Panc1 (cell line): Measurements from ENCODE around the gene ICOSLG. TPM values are rescaled to one million over a fixed set of nuclear protein-coding genes. Genes with fewer than 3 reads are reported as not detected.

Experiments
- ATAC-seq: fragments of 200-7000 bp; cut with Tn5 transposase; 2 replicates; pipeline ENCODE4 v1.9.1; 2020; ENCODE audit warnings: mild to moderate bottlenecking, moderate library complexity
- BruUV-seq: library from RNA; stranded (reverse); fragments of 400-500 nt; replicated peaks from 2 replicates; lab custom pipeline; 2021; lab: Mats Ljungman, UMichigan
- CTCF ChIA-PET: fragments of 300-600 bp; sonication (Branson Sonifier 250); formaldehyde crosslinking; loops from one replicate; lab custom pipeline; 2022; ENCODE audit warnings: antibody characterized with exemption; lab: Charles Lee
- POLR2A ChIA-PET: fragments of 300-600 bp; sonication (Branson Sonifier 250); formaldehyde crosslinking; loops from one replicate; lab custom pipeline; 2022; ENCODE audit warnings: antibody characterized with exemption; lab: Charles Lee
- DNase-seq: peaks from one replicate; pipeline ENCODE4 v3.0.0-alpha.2; 2010; ENCODE audit warnings: low read depth, low spot score
- H3K27ac ChIP-seq: 2 replicates; pipeline ENCODE4 v1.5.1; 2011; ENCODE audit warnings: mild to moderate bottlenecking, low read length, inconsistent platforms
- H3K27me3 ChIP-seq: fragments of 200-500 bp; sonication (Bioruptor generic); 2 replicates; pipeline ENCODE4 v1.6.0; 2014; ENCODE audit warnings: low read length, inconsistent platforms; ENCODE audit not compliant: control insufficient read depth, insufficient read depth
- H3K36me3 ChIP-seq: fragments of 200-500 bp; sonication (Bioruptor generic); 2 replicates; pipeline ENCODE4 v1.5.1; 2014; ENCODE audit warnings: inconsistent platforms, mild to moderate bottlenecking, low read length, moderate library complexity; ENCODE audit not compliant: control insufficient read depth, insufficient read depth
- H3K4me1 ChIP-seq: 2 replicates; pipeline ENCODE4 v1.5.1; 2011; ENCODE audit warnings: inconsistent platforms, mild to moderate bottlenecking, low read length, moderate library complexity; ENCODE audit not compliant: control insufficient read depth, insufficient read depth
- H3K4me3 ChIP-seq, 2 experiments: 2 replicates each; pipeline ENCODE4 v1.5.1; 2011 to 2012; ENCODE audit warnings: low read depth in 2 of 2, low read length in 2 of 2, mild to moderate bottlenecking in 2 of 2, inconsistent platforms in 1 of 2, moderate library complexity in 1 of 2
- H3K9me3 ChIP-seq: fragments of 200-500 bp; sonication (Bioruptor generic); 2 replicates; pipeline ENCODE4 v1.5.1; 2014; ENCODE audit warnings: low read depth, mild to moderate bottlenecking, inconsistent platforms, low read length, moderate library complexity; ENCODE audit not compliant: control insufficient read depth, insufficient read depth
- POLR2AphosphoS5 ChIP-seq: IDR thresholded peaks from 2 replicates; pipeline ENCODE4 v1.6.1; 2012; ENCODE audit warnings: mild to moderate bottlenecking, low read depth, low read length, moderate library complexity
- TCF7L2 ChIP-seq: IDR thresholded peaks from 2 replicates; pipeline ENCODE4 v1.6.1; 2011; ENCODE audit warnings: mild to moderate bottlenecking, low read depth, low read length, inconsistent platforms
- in situ Hi-C: cut with HindIII; loops from 2 replicates; pipeline ENCODE4 v1.10.0; 2016; ENCODE audit warnings: low sequenced_read_pairs, low pct_unique_long_range_greater_than_20kb
- intact Hi-C: fragments of 100-400 bp; cut with micrococcal nuclease; formaldehyde crosslinking; loops from one replicate; pipeline ENCODE4 v1.10.0; 2022; ENCODE audit not compliant: unreplicated experiment
- total RNA-seq: library from RNA; stranded (reverse); gene quantifications from one replicate; pipeline ENCODE4 v1.2.1, GENCODE V29; 2021; ENCODE audit not compliant: unreplicated experiment
- TF ChIP-seq, protein P1 (sequence below): fragments of 450-650 bp; IDR thresholded peaks from 2 replicates; pipeline ENCODE4 v1.5.1; 2017; ENCODE audit warnings: mild to moderate bottlenecking
- TF ChIP-seq, protein P2 (sequence below), 2 experiments: IDR thresholded peaks; 2 replicates each; pipeline ENCODE4 v1.6.1; 2011 to 2012; ENCODE audit warnings: low read depth in 2 of 2, control low read depth in 1 of 2, low read length in 1 of 2, mild to moderate bottlenecking in 1 of 2, moderate library complexity in 1 of 2; ENCODE audit not compliant: insufficient read depth in 1 of 2

Gene ICOSLG
- total RNA-seq, 1 experiment from 2014 or later: 5.5 TPM

DNA sequence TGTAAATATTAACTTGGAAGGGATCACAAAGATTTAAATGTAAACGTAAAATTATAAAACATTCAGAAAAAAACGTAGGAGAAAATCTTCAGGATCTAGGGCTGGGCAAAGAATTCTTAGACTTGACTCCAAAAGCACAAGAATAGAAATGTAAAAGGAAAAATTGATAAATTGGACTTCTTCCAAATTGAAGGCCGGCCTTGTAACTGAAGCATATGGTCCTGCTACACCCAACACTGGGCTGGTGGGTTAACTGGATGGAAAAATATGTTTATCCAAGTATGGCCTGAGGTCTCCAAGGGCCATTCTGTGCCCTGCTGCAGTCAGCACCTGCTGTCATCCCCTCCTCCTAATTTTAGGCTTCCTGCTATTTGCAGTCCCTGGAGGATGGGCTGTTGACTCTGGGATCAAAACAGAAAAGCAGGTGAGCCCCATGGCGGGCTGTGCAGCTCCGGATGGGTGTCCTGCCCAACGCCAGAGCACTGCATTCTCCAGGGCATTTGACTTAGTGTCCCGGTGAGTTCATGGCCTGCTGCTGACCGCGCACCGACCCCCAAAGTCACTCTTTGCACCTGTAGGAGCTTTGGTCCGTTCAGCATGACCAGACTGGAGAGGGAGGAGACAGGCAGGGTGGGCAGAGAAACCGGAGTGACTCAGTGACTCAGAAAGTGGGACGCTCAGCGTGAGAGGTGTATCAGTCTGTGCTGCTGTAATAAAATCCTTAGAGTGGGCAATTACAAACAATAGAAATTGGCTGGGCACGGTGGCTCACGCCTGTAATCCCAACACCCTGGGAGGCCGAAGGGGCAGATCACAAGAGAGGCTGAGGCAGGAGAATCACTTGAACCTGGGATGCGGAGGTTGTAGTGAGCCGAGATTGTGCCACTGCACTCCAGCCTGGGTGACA lies 38.9 kb upstream of the ICOSLG start (continued):
- TF ChIP-seq POLR2AphosphoS5: no peak

DNA sequence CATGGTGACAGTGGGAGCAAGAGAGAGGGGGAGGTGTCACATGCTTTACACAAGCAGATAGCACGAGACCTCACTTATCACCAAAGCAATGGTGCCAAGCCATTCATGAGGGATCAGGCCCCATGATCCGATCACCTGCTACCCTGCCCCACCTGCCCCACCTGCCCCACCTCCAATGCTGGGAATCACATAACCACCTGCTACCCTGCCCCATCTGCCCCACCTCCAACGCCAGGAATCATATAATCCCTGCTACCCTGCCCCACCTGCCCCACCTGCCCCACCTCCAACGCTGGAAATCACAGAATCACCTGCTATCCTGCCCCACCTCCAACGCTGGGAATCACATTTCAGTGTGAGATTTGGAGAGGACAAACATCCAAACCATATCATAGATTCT lies 34.3 kb upstream of the ICOSLG start:
- in situ Hi-C loops (no loop called here), intact Hi-C loops (no loop called here)
- Histone ChIP-seq H3K4me1 (no peaks in the 10 kb centered on the region), H3K4me3 (no peak overlapping the region), H3K27me3 (no peaks in the 10 kb centered on the region), H3K27ac (no peak overlapping the region), H3K9me3 (no peaks in the 10 kb centered on the region), H3K36me3 (no peaks in the 10 kb centered on the region)
- TF ChIP-seq TCF7L2 (no peak), POLR2AphosphoS5 (no peak)
- TF ChIP-seq, protein P1, sequence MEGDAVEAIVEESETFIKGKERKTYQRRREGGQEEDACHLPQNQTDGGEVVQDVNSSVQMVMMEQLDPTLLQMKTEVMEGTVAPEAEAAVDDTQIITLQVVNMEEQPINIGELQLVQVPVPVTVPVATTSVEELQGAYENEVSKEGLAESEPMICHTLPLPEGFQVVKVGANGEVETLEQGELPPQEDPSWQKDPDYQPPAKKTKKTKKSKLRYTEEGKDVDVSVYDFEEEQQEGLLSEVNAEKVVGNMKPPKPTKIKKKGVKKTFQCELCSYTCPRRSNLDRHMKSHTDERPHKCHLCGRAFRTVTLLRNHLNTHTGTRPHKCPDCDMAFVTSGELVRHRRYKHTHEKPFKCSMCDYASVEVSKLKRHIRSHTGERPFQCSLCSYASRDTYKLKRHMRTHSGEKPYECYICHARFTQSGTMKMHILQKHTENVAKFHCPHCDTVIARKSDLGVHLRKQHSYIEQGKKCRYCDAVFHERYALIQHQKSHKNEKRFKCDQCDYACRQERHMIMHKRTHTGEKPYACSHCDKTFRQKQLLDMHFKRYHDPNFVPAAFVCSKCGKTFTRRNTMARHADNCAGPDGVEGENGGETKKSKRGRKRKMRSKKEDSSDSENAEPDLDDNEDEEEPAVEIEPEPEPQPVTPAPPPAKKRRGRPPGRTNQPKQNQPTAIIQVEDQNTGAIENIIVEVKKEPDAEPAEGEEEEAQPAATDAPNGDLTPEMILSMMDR: no peak
- TF ChIP-seq, protein P2, sequence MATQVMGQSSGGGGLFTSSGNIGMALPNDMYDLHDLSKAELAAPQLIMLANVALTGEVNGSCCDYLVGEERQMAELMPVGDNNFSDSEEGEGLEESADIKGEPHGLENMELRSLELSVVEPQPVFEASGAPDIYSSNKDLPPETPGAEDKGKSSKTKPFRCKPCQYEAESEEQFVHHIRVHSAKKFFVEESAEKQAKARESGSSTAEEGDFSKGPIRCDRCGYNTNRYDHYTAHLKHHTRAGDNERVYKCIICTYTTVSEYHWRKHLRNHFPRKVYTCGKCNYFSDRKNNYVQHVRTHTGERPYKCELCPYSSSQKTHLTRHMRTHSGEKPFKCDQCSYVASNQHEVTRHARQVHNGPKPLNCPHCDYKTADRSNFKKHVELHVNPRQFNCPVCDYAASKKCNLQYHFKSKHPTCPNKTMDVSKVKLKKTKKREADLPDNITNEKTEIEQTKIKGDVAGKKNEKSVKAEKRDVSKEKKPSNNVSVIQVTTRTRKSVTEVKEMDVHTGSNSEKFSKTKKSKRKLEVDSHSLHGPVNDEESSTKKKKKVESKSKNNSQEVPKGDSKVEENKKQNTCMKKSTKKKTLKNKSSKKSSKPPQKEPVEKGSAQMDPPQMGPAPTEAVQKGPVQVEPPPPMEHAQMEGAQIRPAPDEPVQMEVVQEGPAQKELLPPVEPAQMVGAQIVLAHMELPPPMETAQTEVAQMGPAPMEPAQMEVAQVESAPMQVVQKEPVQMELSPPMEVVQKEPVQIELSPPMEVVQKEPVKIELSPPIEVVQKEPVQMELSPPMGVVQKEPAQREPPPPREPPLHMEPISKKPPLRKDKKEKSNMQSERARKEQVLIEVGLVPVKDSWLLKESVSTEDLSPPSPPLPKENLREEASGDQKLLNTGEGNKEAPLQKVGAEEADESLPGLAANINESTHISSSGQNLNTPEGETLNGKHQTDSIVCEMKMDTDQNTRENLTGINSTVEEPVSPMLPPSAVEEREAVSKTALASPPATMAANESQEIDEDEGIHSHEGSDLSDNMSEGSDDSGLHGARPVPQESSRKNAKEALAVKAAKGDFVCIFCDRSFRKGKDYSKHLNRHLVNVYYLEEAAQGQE (IDR thresholded peaks at IDR 0.05; ENCODE audit: insufficient read depth in 1 of 2, low read depth in 2 of 2, low read length in 1 of 2): no peak
- no TSS peak for BruUV-seq
- DNase-seq: no peak
- ATAC-seq: no peak
- POLR2A ChIA-PET: no interaction called here
- CTCF ChIA-PET: no interaction called here

DNA sequence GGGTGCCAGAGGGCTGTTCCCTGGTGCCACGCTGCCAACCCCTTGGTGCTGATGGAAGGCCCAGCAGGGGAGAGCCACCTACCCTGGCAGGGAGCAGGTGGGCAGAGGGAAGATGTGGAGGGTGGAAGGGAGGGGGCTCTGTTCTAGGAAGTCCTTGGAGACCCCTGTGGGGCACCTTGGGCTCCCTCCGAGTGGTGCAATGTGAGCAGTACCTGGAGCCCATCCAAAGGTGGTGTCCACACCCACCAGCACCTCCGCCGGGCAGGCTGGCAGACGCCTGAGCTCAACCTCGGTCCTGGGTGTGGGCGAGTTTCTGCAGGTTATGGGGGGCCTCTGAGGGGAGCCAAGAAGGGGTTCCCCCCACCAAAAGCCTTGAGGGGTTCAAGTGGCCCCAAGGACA lies 32.3 kb upstream of the ICOSLG start:
- Histone ChIP-seq H3K27ac (no peak overlapping the region), H3K4me3 (no peak overlapping the region), H3K9me3 (no peaks in the 10 kb centered on the region), H3K27me3 (no peaks in the 10 kb centered on the region), H3K36me3 (no peaks in the 10 kb centered on the region), H3K4me1 (no peaks in the 10 kb centered on the region)
- ATAC-seq (no peak), DNase-seq (no peak)
- in situ Hi-C loops: no loop called here
- intact Hi-C loops: no loop called here
- ChIA-PET CTCF (interaction anchor here (0.7 kb wide), 1 partner anchor 320 kb away, joined by 3 read pairs; no protein-coding TSS in a partner anchor), POLR2A (no interaction called here)
- TF ChIP-seq, protein P2 (IDR thresholded peaks at IDR 0.05; ENCODE audit: insufficient read depth in 1 of 2, low read depth in 2 of 2, low read length in 1 of 2): no peak
- TF ChIP-seq, protein P1: no peak
- no TSS peak for BruUV-seq
